NK-92 treated with Interleukin-12 subunit alpha and Interleukin-12 subunit beta, amount 100 ng/mL, for 24 hours (cell line): Measurements from ENCODE around the gene METTL9.
A peak's percentile ranks its signal among the peaks of the same experiment; 100 is the strongest.
"Not testable (repeated sequence)": the region's sequence is repeated elsewhere in the genome, so short reads cannot be mapped to it uniquely, and the experiment has no call there.

ENCODE experiments used
- DNase-seq: peaks from one replicate; lab custom pipeline; 2025; lab: John Stamatoyannopoulos, UW

Gene METTL9

DNA sequence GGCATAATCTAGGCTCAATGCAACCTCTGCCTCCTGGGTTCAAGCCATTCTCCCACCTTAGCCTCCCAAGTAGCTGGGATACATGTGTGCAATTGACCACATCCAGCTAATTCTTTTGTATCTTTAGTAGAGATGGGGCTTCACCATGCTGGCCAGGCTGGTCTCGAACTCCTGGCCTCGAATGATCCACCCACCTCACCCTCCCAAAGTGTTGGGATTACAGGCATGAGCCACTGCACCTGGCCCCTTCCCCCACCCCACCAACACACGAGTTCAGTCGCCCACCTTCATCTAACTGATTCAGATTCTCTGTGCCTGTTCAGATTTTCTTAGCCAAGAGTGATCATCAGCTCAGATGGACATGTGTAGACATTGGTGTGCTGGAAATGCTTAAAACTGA, 25.0 kb upstream of the METTL9 start:
- DNase-seq = no peak

DNA sequence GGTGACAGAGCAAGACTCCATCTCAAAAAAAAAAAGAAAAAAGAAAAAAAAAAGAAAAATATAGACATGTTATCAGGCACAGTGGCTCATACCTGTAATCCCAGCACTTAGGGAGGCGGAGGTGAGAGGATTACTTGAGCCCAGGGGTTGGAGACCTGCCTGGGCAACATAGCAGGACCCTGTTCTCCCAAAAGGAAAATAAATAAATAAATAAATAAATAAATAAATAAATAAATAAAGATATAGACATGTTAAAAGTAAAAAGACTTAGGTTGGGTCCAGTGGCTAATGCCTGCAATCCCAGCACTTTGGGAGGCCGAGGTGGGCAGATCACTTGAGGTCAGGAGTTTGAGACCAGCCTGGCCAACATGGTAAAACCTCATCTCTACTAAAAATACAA, 23.1 kb upstream of the METTL9 start:
- DNase-seq = not testable (repeated sequence)

DNA sequence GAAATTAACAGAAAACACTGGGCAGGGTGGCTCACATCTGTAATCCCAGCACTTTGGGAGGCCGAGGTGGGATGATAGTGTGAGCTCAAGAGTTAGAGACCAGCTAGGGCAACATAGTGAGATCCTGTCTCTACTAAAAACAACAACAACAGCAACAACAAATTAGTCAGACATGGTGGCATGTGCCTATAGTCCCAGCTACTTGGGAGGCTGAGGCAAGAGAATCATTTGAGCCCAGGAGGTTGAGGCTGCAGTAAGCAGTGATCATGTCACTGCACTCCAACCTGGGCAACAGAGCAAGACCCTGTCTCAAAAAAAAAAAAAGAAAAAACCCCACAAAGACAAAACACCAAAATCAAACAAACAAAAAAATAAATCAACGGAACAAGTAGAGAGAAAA, 21.9 kb upstream of the METTL9 start:
- not testable (repeated sequence) for DNase-seq

DNA sequence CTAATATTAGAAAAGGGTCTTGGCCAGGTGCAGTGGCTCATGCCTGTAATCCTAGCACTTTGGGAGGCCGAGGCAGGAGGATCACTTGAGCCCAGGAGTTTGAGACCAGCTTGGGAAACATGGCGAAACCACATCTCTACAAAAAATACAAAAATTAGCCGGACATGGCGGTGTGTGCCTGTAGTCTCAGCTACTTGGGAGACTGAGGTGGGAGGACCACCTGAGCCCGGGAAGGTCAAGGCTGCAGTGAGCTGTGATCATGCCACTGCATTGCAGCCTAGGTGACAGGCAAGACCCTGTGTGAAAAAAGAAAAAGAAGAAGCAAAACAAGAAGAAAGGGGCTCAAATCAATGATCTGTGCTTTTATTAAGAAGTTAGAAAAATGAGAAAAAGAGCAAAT, 21.1 kb upstream of the METTL9 start:
- DNase-seq = not testable (repeated sequence)

DNA sequence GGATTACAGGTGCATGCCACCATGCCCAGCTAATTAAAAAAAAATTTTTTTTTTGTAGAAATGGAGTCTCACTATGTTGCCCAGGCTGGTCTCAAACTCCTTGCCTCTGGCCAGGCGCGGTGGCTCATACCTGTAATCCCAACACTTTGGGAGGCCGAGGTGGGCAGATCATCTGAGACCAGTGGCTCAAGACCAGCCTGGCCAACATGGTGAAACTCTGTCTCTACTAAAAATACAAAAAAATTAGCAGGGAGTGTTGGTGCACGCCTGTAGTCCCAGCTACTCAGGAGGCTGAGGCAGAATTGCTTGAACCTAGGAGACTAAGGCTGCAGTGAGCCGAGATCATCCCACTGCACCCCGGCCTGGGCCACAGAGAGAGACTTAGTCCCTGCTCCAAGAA, 19.2 kb upstream of the METTL9 start:
- DNase-seq = not testable (repeated sequence)

DNA sequence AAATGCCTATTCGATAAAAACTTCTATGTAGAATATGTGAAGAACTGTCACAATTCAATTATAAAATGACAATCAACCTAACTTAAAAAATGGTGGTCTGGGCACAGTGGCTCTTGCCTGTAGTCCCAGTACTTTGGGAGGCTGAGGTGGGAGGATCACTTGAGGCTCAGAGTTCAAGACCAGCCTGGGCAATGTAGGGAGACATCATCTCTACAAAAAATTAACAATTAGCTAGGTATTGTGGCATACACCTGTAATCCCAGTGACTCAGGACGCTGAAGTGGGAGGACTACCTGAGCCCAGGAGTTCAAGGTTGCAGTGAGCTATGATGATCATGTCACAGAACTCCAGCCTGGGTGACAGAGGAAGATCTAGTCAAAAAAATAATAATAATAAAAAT, 18.6 kb upstream of the METTL9 start:
- no peak for DNase-seq

DNA sequence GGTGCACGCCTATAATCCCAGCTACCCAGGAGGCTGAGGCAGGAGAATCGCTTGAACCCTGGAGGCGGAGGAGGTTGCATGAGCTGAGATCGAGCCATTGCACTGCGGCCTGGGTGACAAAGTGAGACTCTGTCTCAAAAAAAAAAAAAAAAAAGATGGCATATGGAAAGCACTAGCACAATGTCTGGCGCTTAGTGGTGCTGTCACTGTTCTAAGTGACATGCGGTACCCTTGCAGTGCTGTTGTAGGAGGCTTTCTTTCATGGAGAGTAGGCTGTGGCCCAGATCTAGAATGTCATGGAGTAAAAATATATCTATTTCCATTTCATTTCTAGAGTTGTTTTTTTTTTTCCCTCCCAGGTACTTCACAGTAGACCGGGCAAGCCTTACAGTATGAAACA, 14.6 kb upstream of the METTL9 start:
- no peak for DNase-seq

DNA sequence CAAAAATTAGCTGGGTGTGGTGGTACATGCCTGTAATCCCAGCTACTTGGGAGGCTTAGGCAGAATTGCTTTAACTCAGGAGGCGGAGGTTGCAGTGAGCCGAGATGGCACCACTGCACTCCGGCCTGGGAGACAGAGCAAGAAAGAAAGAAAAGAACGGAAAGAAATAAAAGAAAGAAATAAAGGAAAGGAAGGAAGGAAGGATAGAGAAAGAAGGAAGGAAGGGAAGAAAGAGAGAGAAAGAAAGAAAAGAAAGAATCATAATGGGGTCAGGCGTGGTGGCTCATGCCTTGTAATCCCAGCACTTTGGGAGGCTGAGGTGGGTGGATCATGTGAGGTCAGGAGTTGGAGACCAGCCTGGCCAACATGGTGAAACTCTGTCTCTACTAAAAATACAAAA, 10.8 kb upstream of the METTL9 start:
- not testable (repeated sequence) for DNase-seq

DNA sequence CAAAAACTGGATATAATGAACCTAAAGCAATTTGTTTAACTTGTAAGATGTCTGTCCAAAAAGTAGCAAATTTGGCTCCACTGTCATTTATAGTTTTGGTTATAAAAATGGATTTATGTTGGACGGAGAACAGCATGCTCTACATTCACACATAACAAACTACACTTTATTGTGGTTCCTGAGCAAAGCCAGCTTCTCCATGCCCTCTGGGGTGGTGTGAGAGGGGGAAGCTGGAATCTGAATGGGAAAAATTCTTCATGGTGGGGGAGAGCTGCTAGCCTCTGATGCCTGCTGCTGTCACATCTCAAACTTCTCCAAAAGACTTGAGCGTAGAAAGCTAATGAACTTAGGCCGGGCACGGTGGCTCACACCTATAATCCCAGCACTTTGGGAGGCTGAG, 9.8 kb upstream of the METTL9 start:
- no peak for DNase-seq

DNA sequence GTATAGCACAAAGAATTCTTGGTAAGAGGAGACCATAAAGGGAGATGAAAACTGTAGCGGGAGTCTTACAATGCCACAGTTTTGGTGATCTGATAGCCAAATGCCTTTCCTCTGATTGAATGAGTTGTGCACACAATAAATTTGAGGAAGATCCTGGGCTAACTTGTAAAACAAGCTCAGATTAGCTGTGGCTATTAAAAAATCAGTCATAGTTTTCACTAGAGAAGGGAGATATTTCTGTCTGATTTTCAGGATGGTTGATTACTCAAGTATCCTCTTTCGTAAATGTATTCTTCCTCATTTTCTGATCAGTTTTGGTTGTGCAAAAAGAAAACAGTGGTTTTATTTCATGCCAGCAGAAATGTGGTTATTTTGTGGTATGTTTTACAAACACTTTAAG, 9.1 kb upstream of the METTL9 start:
- DNase-seq = no peak

DNA sequence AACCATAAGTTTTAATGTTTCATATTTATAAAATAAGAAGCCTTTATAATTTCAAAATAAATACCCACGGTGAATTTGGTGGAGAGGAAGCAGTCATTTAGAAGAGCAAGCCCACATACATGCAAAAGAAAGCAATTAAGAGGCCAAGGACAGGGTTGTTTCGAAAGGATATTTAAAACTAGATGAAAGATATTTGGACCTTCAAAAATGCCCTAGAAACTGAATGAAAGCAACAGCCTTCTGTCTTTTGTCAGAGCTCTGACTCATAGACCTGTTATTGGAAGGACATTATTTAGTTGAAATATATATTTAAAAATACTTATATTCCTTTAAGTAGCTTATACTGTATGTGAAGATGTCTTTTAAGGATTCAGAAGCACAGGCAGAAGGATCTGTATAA, 8.6 kb upstream of the METTL9 start:
- DNase-seq = no peak

DNA sequence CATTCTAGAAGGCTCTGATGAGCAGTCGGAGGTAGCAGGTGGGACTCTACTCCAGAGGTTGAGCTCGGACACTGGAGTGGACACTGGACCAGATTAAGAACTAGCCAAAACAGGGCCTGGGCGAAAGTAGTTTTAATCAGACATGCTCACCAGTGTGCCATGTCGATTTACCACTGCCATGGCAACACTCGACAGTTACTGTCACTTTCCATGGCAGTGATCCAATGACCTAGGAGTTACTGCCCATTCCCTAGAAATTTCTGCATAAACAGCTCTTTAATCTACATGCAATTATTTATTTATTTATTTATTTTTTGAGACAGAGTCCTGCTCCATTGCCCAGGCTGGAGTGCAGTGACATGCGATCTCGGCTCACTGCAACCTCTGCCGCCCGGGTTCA, 7.2 kb upstream of the METTL9 start:
- DNase-seq = no peak

DNA sequence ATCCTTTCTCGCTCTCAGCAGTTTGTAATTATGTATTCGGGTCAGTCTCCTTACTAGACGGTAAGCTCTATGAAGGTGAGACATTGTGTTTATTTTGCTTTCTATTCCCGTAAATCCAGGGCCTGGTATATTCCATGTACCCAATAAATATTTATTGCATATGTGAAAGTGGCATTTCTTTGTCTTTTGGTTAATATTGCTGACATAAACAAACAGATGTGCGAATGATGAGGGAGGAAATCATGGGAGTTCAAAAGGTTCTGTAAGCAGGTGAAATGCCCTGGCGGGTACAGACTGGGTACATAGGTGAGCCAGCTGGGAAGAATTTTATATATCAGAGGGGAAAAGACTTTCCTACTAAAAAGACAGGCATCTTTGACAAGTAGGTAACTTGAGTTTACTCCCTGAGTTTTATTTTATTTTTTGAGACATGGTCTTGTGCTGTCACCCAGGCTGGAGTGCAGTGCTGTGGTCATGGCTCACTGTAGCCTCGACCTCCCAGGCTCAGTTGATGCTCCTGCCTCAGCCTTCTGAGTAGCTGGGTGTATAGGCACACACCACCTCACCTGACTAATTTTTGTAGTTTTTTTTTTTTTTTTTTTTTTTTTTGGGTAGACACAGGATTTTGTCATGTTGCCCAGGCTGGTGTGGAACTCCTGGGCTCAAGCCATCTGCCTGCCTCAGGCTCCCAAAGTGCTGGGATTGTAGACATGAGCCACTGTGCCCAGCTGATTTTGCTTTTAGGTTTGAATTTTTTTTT, 5.7 kb upstream of the METTL9 start:
- no peak for DNase-seq

DNA sequence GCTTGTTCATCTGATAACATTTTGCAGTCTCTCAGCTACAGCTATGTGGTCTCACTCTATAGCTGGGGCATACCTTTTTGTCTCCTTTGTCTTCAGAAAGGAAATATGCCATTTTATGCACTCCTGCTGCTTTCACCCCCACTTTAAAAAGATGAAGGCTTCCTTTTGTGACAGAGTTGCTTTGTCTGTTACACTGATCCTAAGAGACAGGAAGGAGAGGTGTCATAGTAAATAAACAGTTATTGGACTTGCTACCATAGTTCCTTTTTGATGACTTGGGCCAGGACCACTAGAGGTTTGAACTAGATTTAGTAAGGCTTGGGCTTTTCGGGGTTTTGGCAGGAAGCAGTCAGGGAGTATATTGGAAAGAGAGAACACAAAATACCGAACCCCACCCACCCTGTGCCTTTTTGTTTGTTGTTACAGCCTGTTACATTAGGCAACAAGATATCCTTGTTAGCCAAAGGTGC, 1.8 kb upstream of the METTL9 start:
- DNase-seq = no peak

DNA sequence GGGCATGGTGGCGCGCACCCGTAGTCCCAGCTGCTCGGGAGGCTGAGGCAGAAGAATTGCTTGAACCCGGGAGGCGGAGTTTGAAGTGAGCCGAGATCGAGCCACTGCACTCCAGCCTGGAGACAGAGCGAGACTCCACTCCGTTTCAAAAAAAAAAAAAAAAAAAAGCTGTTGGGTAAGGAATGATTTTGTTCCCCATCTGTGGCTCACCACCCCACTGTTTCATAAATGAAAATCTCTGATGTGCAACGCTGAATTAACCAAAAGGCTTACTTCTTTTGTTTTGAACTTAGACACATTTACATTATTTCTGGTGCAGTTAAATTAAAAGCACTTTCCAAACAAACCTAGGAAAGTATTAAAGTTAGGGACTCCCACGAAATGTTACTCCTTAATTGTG, 1.2 kb upstream of the METTL9 start:
- DNase-seq = no peak

DNA sequence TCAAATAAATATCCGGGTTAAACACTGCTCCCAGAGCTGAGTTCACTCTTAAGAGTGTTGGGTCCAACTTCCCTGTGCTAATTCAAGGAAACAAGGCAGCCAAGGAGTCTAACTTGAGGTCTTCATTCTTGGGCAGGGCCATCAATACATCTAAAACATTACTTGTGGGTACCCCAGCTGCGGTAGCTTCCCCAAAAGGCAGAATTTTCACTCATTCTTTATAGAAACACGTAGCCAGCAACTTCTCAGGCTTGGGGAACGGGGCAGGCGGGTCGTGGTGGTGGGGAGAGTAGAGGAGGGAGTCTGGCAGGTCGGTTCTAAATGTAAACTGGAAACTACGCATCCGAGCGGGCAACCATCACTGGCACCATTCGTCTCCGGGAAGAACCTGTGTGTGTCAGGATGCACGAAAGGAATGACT, 666 bp upstream of the METTL9 start:
- DNase-seq = no peak

DNA sequence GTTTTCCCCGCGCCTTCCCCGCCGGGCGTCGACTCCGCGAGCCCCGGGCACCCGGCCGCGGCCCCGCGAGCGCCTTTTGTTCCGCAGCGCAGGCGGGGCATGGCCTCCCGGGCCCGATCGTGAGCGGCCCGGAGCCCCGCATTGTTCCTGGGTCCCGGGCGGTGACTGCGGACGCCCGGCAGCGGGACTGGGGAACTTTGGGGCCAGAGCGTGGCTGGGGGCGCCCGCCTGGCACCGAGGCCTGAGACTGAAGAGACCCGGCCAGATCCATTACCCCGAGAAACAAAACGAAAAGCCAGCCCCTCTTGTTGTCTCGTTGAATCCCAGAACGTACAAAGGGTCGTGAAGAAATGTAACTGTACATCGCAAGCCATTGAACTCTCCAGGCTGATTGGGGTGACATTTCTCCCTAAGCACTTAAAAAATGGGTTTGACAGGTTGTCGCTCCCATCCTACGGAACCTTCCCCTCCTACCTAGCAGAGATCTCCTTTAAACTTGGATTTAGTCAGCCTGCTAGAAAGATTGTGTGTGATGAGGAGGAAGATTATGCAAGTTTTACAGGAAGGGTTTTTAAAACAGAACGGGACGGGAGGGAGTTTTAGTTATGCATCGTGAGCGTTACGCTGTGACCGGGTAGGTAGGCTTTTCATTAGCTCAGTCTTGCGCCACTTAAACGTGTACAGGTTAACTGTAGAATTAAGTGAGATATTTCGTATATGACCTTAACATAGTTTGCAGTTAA, 825 bp downstream of the METTL9 start:
- DNase-seq = no peak

DNA sequence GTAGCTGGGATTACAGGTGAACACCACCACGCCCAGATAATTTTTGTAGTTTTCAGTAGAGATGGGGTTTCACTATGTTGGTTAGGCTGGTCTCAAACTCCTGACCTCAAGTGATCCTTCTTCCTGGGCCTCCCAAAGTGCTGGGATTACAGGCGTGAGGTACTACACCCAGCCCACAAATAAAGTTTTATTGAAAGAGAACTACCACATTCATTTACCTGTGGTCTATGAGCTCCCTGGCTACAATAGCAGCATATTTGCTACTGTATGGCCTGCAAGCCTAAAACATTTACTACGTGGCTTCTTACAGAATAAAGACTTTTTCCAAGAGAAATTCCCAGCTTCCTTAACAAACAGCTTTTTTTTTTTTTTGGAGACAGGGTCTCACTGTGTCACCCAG, 3.4 kb downstream of the METTL9 start:
- DNase-seq = no peak

DNA sequence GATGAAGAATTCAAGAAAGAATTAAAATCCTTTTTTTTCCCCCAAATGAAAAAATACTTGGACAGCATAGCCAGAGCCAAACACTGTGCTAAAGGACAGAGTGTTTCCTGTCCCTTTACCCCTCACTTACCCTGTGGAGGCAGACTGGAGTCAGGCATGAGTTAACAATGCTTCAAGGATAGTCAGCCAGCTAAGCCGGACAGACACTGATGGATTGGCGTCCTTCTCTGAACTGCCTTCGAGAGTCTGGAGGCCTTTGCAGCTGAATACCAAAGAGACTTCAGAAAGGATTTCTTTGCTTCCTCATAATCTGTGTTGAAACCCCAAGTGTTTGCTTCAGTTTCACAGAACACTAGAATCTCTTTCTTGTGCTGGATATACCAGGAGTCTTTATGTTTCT, 4.6 kb downstream of the METTL9 start:
- no peak for DNase-seq

DNA sequence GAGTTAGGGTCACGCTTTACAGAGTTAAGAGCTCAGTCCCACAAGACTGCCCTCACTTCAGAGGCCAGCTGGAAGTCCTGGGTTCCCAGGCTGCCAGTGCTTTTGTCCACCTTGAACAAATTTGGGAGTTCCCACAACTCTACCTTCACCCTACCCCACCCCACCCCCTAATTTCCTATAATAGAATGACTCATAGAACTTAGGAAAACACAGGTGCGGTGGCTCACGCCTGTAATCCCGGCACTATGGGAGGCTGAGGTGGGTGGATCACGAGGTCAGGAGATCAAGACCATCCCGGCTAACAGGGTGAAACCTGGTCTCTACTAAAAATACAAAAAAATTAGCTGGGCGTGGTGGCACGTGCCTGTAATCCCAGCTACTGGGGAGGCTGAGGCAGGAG, 6.5 kb downstream of the METTL9 start:
- DNase-seq = not testable (repeated sequence)

DNA sequence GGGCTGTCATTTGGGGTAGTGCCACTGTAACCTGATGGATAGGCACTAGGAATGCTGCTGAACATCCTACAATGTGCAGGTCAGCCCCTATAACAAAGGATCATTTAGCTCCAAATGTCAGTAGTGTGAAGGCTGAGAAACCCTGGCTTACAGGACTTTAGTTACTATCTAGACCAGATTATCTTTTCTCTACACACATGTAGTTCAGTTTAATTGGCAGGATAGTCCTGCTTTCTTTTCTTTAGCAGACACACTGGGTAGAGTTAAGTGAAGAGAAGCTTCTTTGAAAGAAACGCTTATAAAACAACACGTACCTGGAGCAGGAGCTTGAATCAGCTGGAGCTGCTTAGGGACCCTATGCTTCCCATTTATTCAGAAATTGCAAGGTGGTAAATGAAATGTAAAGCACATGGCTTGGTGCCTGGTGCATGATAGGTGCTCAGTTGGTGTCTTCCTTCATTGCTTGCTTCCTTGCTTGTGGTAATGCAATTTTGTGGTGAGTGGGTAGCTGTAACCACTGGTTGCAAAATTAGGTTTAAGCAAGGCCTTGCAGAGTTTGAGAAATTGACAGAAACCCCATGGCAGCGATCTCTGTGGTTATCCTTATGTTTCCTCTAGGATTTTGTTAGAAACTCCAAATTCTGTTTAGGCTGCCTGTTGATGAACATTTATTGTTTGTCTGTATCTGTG, 9.4 kb downstream of the METTL9 start:
- DNase-seq = peak; percentile 26

DNA sequence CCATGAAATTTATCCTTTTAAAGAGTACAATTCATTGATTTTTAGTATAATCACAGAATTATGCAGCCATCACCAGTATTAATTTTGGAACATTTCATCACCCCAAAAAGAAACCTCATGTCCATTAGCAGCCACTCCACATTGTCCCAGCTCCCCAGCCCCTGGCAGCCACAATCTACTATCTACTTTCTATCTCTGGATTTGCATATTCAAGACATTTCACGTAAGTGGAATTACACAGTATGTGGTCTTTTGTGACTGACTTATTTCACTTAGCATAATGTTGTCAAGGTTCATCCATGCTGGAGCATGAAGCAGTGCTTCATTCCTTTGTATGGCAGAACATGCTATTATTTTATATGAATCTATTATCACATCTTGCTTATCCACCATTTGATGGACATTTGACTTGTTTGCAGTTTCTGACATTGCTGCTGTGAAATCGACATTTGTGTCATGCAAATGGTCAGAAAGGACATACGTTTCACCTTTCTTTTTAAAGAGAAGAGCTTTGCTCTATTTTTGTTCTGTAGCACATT, 10.7 kb downstream of the METTL9 start:
- no peak for DNase-seq

DNA sequence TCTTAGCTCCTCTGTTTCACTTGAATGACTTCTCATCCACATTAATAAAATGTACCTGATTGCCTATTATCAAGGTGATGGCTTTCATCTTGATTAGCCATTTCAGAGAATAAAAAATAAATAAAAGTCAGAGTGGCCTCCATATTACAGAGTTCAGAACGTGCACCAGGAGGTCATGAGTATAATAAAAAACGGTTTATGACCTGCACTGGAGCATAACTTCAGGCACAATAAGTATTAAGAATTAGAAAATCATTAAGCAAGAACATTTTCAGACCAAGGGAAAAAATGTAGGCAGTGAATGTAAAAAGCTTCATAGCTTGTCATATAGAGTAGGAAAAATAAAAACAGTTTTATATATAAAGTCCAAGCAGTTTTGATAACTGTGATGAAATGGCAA, 11.4 kb downstream of the METTL9 start:
- DNase-seq = no peak
